GM10266 (cell line): Measurements from ENCODE around the gene AKIP1.

Experiments used
- DNase-seq: peaks from one replicate; pipeline ENCODE4 v3.0.0; 2012; ENCODE audit errors: extremely low spot score
- CTCF ChIP-seq: IDR thresholded peaks from 2 replicates; pipeline ENCODE4 v1.5.1; 2012; ENCODE audit warnings: mild to moderate bottlenecking, low read depth; ENCODE audit not compliant: control insufficient read depth, insufficient read depth; ENCODE audit errors: missing control alignments

Gene AKIP1

GRCh38 chr11:8963569-8964323 is 52.8 kb downstream of the AKIP1 start:
- peak; percentile 80 for DNase-seq
- no peak for TF ChIP-seq CTCF

GRCh38 chr11:8964324-8965320 is 53.6 kb downstream of the AKIP1 start, which contains the start of gene TMEM9B:
TSS of gene TMEM9B (minus strand) at chr11:8964442. CDS start at chr11:8964313, 129 bp downstream.
- DNase-seq: peak; percentile 89
- no peak for TF ChIP-seq CTCF

GRCh38 chr11:8967184-8967583 is 56.2 kb downstream of the AKIP1 start:
- TF ChIP-seq CTCF: no peak
- no peak for DNase-seq
